Chondrocyte (in vitro differentiated cells): ENCODE measurements around the gene WDR12. TPM values are rescaled to one million over a fixed set of nuclear protein-coding genes. Genes with fewer than 3 reads are reported as not detected.
"Not testable (repeated sequence)": the region's sequence is repeated elsewhere in the genome, so short reads cannot be mapped to it uniquely, and the experiment has no call there.

Source experiments
- DNase-seq: peaks from one replicate; pipeline ENCODE4 v3.0.0; 2021; ENCODE audit warnings: mixed read lengths, low spot score
- H3K27ac Mint-ChIP-seq: one replicate; pipeline ENCODE4 v1.8.0; 2021; ENCODE audit warnings: mild to moderate bottlenecking, moderate library complexity, mixed read lengths; ENCODE audit not compliant: unreplicated experiment
- H3K27me3 Mint-ChIP-seq: 2 replicates; pipeline ENCODE4 v1.8.0; 2021; ENCODE audit warnings: low read depth, mixed read lengths
- H3K36me3 Mint-ChIP-seq: 2 replicates; pipeline ENCODE4 v1.8.0; 2021; ENCODE audit warnings: low read depth, mixed read lengths
- H3K4me1 Mint-ChIP-seq: 2 replicates; pipeline ENCODE4 v1.8.0; 2021; ENCODE audit warnings: low read depth, mild to moderate bottlenecking, mixed read lengths
- H3K4me3 Mint-ChIP-seq: one replicate; pipeline ENCODE4 v1.8.0; 2021; ENCODE audit warnings: mild to moderate bottlenecking, moderate library complexity, mixed read lengths; ENCODE audit not compliant: unreplicated experiment
- H3K9me3 Mint-ChIP-seq: 2 replicates; pipeline ENCODE4 v1.8.0; 2021; ENCODE audit warnings: low read depth, mixed read lengths
- total RNA-seq: library from RNA; stranded (reverse); gene quantifications from 3 replicates; pipeline ENCODE4 v1.2.1, GENCODE V29; 2021
- TF ChIP-seq, protein P1 (sequence below): fragments of 200-600 bp; sonication (generic); IDR thresholded peaks from 2 replicates; pipeline ENCODE4 v1.5.0; 2021; ENCODE audit warnings: antibody characterized with exemption, mild to moderate bottlenecking, moderate library complexity

Gene WDR12
- total RNA-seq, 1 donor from 2014 or later = 28.5 TPM

DNA sequence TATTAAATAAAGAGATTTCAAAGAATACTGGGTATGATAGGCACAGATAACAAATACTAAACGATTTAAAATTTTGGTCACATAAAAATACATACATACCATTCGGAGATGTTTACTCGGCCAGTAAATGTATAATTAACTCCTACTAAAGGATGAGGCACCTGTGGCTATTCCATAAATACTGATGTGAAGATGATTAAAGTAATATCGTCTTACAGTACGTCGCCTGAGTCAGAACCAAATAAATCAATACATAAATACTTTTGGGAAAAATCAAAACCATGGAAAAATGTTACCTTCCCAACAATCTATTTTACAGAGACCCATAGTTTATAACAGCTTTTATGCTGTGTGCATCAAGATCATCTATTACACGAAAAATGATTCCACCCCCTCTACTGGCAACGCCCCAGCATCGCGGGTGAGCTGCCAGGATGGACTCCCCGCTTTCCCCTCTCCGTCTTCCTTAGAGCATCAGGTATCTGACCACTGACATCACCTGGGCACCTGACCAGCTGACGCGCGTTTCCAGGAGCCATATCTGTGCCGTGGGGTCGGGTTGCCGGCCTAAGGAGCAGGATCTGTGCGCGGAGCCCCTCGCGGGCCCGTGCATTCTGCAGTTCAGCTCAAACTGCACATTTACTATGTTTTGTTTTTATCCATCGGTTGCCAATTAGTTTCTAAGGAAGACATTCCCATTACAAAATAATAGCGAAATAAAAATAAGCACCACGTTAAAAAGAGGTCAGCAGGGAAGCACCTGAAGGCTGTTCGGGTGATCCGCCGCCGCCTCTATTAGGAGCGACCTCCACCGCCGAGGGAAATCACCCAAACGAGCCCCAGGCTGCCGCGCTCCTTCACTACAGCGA is 40.8 kb downstream of the WDR12 start:
- peaks cover 18% of the 10 kb centered on the region for H3K4me1 Mint-ChIP-seq
- DNase-seq = no peak
- H3K9me3 Mint-ChIP-seq = no peaks in the 10 kb centered on the region
- H3K36me3 Mint-ChIP-seq = no peaks in the 10 kb centered on the region
- peak overlapping the region; percentile 95 for H3K27ac Mint-ChIP-seq
- TF ChIP-seq, protein P1, sequence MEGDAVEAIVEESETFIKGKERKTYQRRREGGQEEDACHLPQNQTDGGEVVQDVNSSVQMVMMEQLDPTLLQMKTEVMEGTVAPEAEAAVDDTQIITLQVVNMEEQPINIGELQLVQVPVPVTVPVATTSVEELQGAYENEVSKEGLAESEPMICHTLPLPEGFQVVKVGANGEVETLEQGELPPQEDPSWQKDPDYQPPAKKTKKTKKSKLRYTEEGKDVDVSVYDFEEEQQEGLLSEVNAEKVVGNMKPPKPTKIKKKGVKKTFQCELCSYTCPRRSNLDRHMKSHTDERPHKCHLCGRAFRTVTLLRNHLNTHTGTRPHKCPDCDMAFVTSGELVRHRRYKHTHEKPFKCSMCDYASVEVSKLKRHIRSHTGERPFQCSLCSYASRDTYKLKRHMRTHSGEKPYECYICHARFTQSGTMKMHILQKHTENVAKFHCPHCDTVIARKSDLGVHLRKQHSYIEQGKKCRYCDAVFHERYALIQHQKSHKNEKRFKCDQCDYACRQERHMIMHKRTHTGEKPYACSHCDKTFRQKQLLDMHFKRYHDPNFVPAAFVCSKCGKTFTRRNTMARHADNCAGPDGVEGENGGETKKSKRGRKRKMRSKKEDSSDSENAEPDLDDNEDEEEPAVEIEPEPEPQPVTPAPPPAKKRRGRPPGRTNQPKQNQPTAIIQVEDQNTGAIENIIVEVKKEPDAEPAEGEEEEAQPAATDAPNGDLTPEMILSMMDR = peak; percentile 82
- H3K27me3 Mint-ChIP-seq = no peaks in the 10 kb centered on the region
- peak overlapping the region; percentile 91 for H3K4me3 Mint-ChIP-seq

DNA sequence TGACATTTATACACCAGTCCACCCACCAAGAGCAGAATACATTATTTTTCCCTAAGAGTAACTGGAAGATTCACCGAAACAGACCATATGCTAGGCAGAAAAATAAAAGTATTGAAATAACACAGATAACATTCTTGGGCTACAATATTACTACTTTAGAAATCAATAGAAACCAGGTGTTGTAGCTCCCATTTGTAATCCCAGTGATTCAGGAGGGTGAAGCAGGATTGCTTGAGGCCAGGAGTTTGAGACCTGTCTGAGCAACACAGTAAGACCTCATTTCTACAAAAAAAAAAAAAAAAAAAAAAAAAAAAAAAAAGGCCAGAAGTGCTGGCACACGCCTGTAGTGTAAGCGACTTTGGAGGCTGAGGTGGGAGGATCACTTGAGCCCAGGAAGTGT is 49.5 kb downstream of the WDR12 start:
- Mint-ChIP-seq H3K9me3 (peaks cover 8% of the 10 kb centered on the region), H3K4me1 (no peaks in the 10 kb centered on the region), H3K4me3 (no peak overlapping the region), H3K36me3 (peaks cover 5% of the 10 kb centered on the region), H3K27me3 (no peaks in the 10 kb centered on the region), H3K27ac (no peak overlapping the region)
- DNase-seq = no peak
- TF ChIP-seq, protein P1 = no peak

DNA sequence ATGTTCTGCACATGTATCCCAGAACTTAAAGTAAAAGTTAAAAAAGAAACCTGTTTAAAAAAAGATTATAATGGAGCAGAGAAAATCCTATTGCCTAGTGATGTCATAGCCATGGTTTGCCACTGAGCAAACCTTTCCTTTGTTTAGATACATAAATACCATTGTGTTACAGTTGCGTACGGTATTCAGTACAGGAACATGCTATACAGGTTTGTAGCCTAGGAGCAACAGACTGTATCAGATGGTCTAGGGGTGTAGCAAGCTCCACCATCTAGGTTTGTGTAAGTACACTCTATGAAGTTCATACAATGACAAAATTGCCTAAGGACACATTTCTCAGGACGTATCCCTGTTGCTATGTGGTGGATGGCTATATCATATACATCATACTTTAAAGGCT is 52.9 kb downstream of the WDR12 start:
- H3K9me3 Mint-ChIP-seq = peaks cover 13% of the 10 kb centered on the region
- H3K4me3 Mint-ChIP-seq = no peak overlapping the region
- no peak overlapping the region for H3K27ac Mint-ChIP-seq
- H3K4me1 Mint-ChIP-seq = no peaks in the 10 kb centered on the region
- H3K27me3 Mint-ChIP-seq = no peaks in the 10 kb centered on the region
- no peak for DNase-seq
- TF ChIP-seq, protein P1 = no peak
- H3K36me3 Mint-ChIP-seq = peaks cover 8% of the 10 kb centered on the region

DNA sequence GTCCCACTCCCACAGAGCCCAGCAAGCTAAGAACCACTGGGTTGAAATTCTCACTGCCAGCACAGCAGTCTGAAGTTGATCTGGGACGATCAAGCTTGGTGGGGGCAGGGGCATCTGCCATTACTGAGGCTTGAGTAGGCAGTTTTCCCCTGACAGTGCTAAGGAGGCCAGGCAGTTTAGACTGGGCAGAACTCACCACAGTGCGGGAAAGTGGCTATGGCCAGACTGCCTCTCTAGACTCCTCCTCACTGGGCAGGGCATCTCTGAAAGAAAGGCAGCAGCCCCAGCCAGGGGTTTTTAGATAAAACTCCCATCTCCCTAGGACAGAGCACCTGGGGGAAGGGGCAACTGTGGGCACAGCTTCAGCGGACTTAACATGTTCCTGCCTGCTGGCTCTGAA is 62.1 kb downstream of the WDR12 start:
- H3K36me3 Mint-ChIP-seq, H3K27me3 Mint-ChIP-seq, DNase-seq, H3K27ac Mint-ChIP-seq, H3K9me3 Mint-ChIP-seq, H3K4me3 Mint-ChIP-seq, H3K4me1 Mint-ChIP-seq: not testable (repeated sequence)

DNA sequence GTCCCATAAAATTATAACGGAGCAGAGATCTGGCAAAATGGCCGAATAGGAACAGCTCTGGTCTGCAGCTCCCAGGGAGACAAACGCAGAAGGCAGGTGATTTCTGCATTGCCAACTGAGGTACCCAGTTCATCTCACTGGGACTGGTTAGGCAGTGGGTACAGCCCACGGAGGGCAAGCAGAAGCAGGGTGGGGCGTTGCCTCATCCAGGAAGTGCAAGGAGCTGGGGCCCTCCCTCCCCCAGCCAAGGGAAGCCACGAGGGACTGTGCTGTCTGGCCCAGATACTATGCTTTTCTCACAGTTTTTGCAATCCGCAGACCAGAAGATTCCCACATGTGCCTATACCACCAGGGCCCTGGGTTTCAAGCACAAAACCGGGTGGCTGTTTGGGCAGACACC is 62.7 kb downstream of the WDR12 start:
- Mint-ChIP-seq H3K9me3 (peaks cover 6% of the 10 kb centered on the region), H3K4me3 (no peak overlapping the region), H3K27ac (peak overlapping the region; percentile 32), H3K36me3 (peaks cover 2% of the 10 kb centered on the region), H3K27me3 (no peaks in the 10 kb centered on the region), H3K4me1 (peaks cover 5% of the 10 kb centered on the region)
- no peak for DNase-seq
- TF ChIP-seq, protein P1 = no peak
